HL-60 (cell line): ENCODE measurements around the gene GGA2.

ENCODE experiments used
- DNase-seq, 2 experiments: peaks; one replicate each; pipeline ENCODE4 v3.0.0-alpha.2; 2010 to 2020; ENCODE audit warnings: low read depth in 1 of 2, low spot score in 1 of 2
- H3K27ac ChIP-seq: fragments of 250-450 bp; sonication (Bioruptor Pico); replicated peaks from 2 replicates; pipeline ENCODE4 v1.5.1; 2020; ENCODE audit warnings: mild to moderate bottlenecking, moderate library complexity
- H3K27me3 ChIP-seq: fragments of 250-450 bp; sonication (Bioruptor Pico); 2 replicates; pipeline ENCODE4 v1.5.1; 2021; ENCODE audit warnings: mild to moderate bottlenecking, moderate library complexity; ENCODE audit not compliant: insufficient read depth, poor library complexity, severe bottlenecking
- H3K4me3 ChIP-seq: replicated peaks from 2 replicates; pipeline ENCODE4 v1.5.1; 2011; ENCODE audit warnings: mild to moderate bottlenecking, control low read depth, low read length; ENCODE audit not compliant: insufficient read depth
- CTCF ChIP-seq: IDR thresholded peaks from one replicate; pipeline ENCODE4 v1.5.1; 2011; ENCODE audit warnings: low read length, control low read depth, inconsistent platforms; ENCODE audit not compliant: insufficient read depth
- GABPA ChIP-seq: IDR thresholded peaks from 2 replicates; pipeline ENCODE4 v1.6.1; 2012; ENCODE audit warnings: low read depth
- POLR2AphosphoS5 ChIP-seq: IDR thresholded peaks from 2 replicates; pipeline ENCODE4 v1.6.1; 2012; ENCODE audit warnings: low read depth
- REST ChIP-seq: IDR thresholded peaks from 2 replicates; pipeline ENCODE4 v1.6.1; 2012; ENCODE audit warnings: low read depth; ENCODE audit not compliant: insufficient replicate concordance
- SPI1 ChIP-seq: IDR thresholded peaks from 2 replicates; pipeline ENCODE4 v1.6.1; 2012; ENCODE audit warnings: low read depth, mild to moderate bottlenecking, borderline replicate concordance

GGA2 gene

GRCh38 chr16:23435500-23435899 lies 74.8 kb downstream of the GGA2 start:
- H3K27me3 ChIP-seq = no peaks in the 10 kb centered on the region
- TF ChIP-seq SPI1 = peak; percentile 10; the same call in 1 of the 2 replicates
- TF ChIP-seq GABPA = no peak
- TF ChIP-seq REST = no peak
- TF ChIP-seq CTCF = peak; percentile 78
- peak overlapping the region; percentile 46 for H3K27ac ChIP-seq
- peak; percentile 71 to 83 for DNase-seq
- H3K4me3 ChIP-seq = no peak overlapping the region

- peak; percentile 14 to 61 for DNase-seq
- Histone ChIP-seq H3K4me3 (no peak overlapping the region), H3K27ac (no peak overlapping the region), H3K27me3 (no peaks in the 10 kb centered on the region)
- TF ChIP-seq GABPA (no peak), POLR2AphosphoS5 (no peak), CTCF (peak; percentile 70), REST (no peak), SPI1 (no peak)
Measured at GRCh38 chr16:23434380-23434779, 75.9 kb downstream of the GGA2 start.

- no peak overlapping the region for H3K4me3 ChIP-seq
- no peaks in the 10 kb centered on the region for H3K27me3 ChIP-seq
- no peak overlapping the region for H3K27ac ChIP-seq
- TF ChIP-seq SPI1 (no peak), POLR2AphosphoS5 (no peak), GABPA (no peak), REST (no peak), CTCF (no peak)
- DNase-seq = no peak
Measured at GRCh38 chr16:23433261-23433920, 76.9 kb downstream of the GGA2 start.
